ENCODE data around the gene SH3TC1.
A peak's percentile ranks its signal among the peaks of the same experiment; 100 is the strongest.

The SH3TC1 gene

GRCh38 chr4:8153441-8153840 lies 45.6 kb upstream of the SH3TC1 start:
- Histone ChIP-seq H3K4me1 (ENCODE audit: insufficient read depth, insufficient read length) (peaks cover 16% of the 10 kb centered on the region), H3K27me3 (ENCODE audit: insufficient read depth, insufficient read length) (peaks cover 28% of the 10 kb centered on the region), H3K9ac (ENCODE audit: insufficient read length, low read depth) (no peak overlapping the region), H3K36me3 (ENCODE audit: insufficient read depth, insufficient read length, low read length) (no peaks in the 10 kb centered on the region), H3K9me3 (ENCODE audit: insufficient read depth, low read length) (no peaks in the 10 kb centered on the region), H3K4me3 (ENCODE audit: insufficient read length, low read depth) (no peak overlapping the region)
- TF ChIP-seq ZNF274 (IDR thresholded peaks at IDR 0.05; ENCODE audit: low read depth, low read length) (no peak), SUZ12 (IDR thresholded peaks at IDR 0.05; ENCODE audit: extremely low read depth, insufficient read depth, insufficient read length) (no peak), YY1 (IDR thresholded peaks at IDR 0.05; ENCODE audit: insufficient read depth, insufficient read length) (no peak)
- no peak for DNase-seq (ENCODE audit: low read depth, low spot score)

DNA sequence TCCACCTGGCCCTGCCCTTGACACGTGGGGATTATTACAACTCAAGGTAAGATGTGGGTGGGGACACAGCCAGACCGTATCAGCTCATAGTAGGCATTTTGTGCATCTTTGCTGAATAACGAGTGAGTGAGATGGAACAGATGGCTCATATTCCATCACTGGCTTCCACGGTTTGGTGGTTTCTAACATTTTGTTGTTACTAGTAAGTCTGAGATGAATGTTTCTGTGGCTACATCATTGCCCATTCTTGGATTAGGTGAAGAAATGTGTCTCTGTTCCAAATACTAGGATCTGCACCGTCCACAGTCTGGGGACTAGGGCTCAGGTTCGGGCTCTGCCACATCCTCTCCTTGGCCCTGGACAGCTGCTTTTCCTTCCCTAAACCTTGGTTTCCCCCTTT lies 44.0 kb upstream of the SH3TC1 start:
- TF ChIP-seq SUZ12 (IDR thresholded peaks at IDR 0.05; ENCODE audit: extremely low read depth, insufficient read depth, insufficient read length) (no peak), ZNF274 (IDR thresholded peaks at IDR 0.05; ENCODE audit: low read depth, low read length) (no peak), YY1 (IDR thresholded peaks at IDR 0.05; ENCODE audit: insufficient read depth, insufficient read length) (no peak)
- Histone ChIP-seq H3K4me1 (ENCODE audit: insufficient read depth, insufficient read length) (peaks cover 18% of the 10 kb centered on the region), H3K36me3 (ENCODE audit: insufficient read depth, insufficient read length, low read length) (no peaks in the 10 kb centered on the region), H3K9me3 (ENCODE audit: insufficient read depth, low read length) (no peaks in the 10 kb centered on the region), H3K9ac (ENCODE audit: insufficient read length, low read depth) (no peak overlapping the region), H3K27me3 (ENCODE audit: insufficient read depth, insufficient read length) (peaks cover 42% of the 10 kb centered on the region), H3K4me3 (ENCODE audit: insufficient read length, low read depth) (no peak overlapping the region)
- DNase-seq (ENCODE audit: low read depth, low spot score) = no peak

DNA sequence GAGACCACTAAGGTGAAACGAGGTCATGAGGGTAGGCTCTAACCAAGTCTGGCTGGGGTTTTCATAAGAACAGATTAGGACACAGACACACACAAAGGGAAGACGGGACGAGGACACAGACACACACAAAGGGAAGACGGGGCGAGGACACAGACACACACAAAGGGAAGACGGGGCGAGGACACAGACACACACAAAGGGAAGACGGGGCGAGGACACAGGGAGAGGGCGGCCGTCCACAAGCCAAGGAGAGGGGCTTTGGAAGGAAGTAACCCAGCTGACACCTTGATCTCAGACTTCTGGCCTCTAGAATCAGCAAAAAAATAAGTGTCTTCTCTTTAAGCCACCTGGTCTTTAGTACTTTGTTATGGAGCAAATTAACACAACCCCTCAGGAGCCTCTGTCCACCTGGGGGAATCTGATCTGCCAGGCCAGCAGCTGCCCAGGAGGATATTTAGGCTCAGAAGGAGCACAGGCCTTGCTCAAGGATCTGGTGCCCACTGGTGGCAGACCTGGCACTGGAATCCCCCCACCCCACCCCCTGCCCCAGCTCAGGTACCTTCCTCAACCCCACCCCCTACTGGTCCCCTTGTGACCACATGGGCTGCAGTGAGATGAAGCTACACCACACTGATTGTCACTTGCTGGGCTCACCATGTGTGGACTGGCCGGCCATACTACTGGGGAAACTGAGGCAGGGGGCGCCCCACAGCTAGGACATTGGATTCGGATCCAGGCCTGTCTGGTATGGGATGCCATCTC lies 43.2 kb upstream of the SH3TC1 start:
- H3K4me1 ChIP-seq (ENCODE audit: insufficient read depth, insufficient read length) = peaks cover 10% of the 10 kb centered on the region
- TF ChIP-seq ZNF274 (IDR thresholded peaks at IDR 0.05; ENCODE audit: low read depth, low read length) (no peak), SUZ12 (IDR thresholded peaks at IDR 0.05; ENCODE audit: extremely low read depth, insufficient read depth, insufficient read length) (no peak), YY1 (IDR thresholded peaks at IDR 0.05; ENCODE audit: insufficient read depth, insufficient read length) (no peak)
- no peak overlapping the region for H3K9ac ChIP-seq (ENCODE audit: insufficient read length, low read depth)
- H3K27me3 ChIP-seq (ENCODE audit: insufficient read depth, insufficient read length) = peaks cover 50% of the 10 kb centered on the region
- H3K4me3 ChIP-seq (ENCODE audit: insufficient read length, low read depth) = no peak overlapping the region
- no peaks in the 10 kb centered on the region for H3K9me3 ChIP-seq (ENCODE audit: insufficient read depth, low read length)
- no peaks in the 10 kb centered on the region for H3K36me3 ChIP-seq (ENCODE audit: insufficient read depth, insufficient read length, low read length)
- DNase-seq (ENCODE audit: low read depth, low spot score) = no peak

- DNase-seq (ENCODE audit: low read depth, low spot score) = no peak
- H3K9me3 ChIP-seq (ENCODE audit: insufficient read depth, low read length) = no peaks in the 10 kb centered on the region
- H3K9ac ChIP-seq (ENCODE audit: insufficient read length, low read depth) = no peak overlapping the region
- no peaks in the 10 kb centered on the region for H3K36me3 ChIP-seq (ENCODE audit: insufficient read depth, insufficient read length, low read length)
- H3K27me3 ChIP-seq (ENCODE audit: insufficient read depth, insufficient read length) = peaks cover 57% of the 10 kb centered on the region
- no peak for TF ChIP-seq ZNF274 (IDR thresholded peaks at IDR 0.05; ENCODE audit: low read depth, low read length)
- no peak for TF ChIP-seq SUZ12 (IDR thresholded peaks at IDR 0.05; ENCODE audit: extremely low read depth, insufficient read depth, insufficient read length)
- TF ChIP-seq YY1 (IDR thresholded peaks at IDR 0.05; ENCODE audit: insufficient read depth, insufficient read length) = no peak
- H3K4me1 ChIP-seq (ENCODE audit: insufficient read depth, insufficient read length) = peaks cover 7% of the 10 kb centered on the region
- no peak overlapping the region for H3K4me3 ChIP-seq (ENCODE audit: insufficient read length, low read depth)
Measured at GRCh38 chr4:8156617-8157016, 42.5 kb upstream of the SH3TC1 start.

DNA sequence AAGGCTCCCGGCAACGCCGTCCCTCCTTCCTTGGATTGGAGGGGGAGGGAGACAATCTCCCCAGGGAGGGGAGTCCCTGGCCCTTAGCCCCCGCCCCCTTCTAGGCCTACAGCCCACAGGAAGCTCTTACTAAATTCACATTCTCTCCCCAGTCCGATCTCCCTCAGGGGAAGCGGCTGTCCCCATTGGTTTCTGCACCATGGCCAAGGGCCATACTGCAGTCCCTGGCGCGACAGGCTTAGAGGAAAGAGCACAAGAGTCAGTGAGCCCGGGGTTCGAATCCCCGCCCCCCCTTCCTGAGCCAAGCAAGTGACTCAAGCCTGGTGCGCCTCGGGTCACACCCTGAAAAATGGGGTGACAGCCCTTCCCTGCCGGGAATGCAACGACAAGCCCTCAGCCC lies 41.6 kb upstream of the SH3TC1 start:
- H3K9me3 ChIP-seq (ENCODE audit: insufficient read depth, low read length) = no peaks in the 10 kb centered on the region
- DNase-seq (ENCODE audit: low read depth, low spot score) = no peak
- H3K4me1 ChIP-seq (ENCODE audit: insufficient read depth, insufficient read length) = peaks cover 7% of the 10 kb centered on the region
- TF ChIP-seq YY1 (IDR thresholded peaks at IDR 0.05; ENCODE audit: insufficient read depth, insufficient read length) (no peak), SUZ12 (IDR thresholded peaks at IDR 0.05; ENCODE audit: extremely low read depth, insufficient read depth, insufficient read length) (peak; percentile 2)
- H3K9ac ChIP-seq (ENCODE audit: insufficient read length, low read depth) = no peak overlapping the region
- H3K4me3 ChIP-seq (ENCODE audit: insufficient read length, low read depth) = peak overlapping the region; percentile 61
- H3K27me3 ChIP-seq (ENCODE audit: insufficient read depth, insufficient read length) = peaks cover 64% of the 10 kb centered on the region
- no peaks in the 10 kb centered on the region for H3K36me3 ChIP-seq (ENCODE audit: insufficient read depth, insufficient read length, low read length)

- Histone ChIP-seq H3K27me3 (ENCODE audit: insufficient read depth, insufficient read length) (peaks cover 64% of the 10 kb centered on the region), H3K36me3 (ENCODE audit: insufficient read depth, insufficient read length, low read length) (no peaks in the 10 kb centered on the region), H3K9ac (ENCODE audit: insufficient read length, low read depth) (peak overlapping the region; percentile 71), H3K9me3 (ENCODE audit: insufficient read depth, low read length) (no peaks in the 10 kb centered on the region), H3K4me3 (ENCODE audit: insufficient read length, low read depth) (peak overlapping the region; percentile 61), H3K4me1 (ENCODE audit: insufficient read depth, insufficient read length) (peaks cover 7% of the 10 kb centered on the region)
- TF ChIP-seq SUZ12 (IDR thresholded peaks at IDR 0.05; ENCODE audit: extremely low read depth, insufficient read depth, insufficient read length) (no peak), YY1 (IDR thresholded peaks at IDR 0.05; ENCODE audit: insufficient read depth, insufficient read length) (no peak), ZNF274 (IDR thresholded peaks at IDR 0.05; ENCODE audit: low read depth, low read length) (no peak)
- no peak for DNase-seq (ENCODE audit: low read depth, low spot score)
Measured at GRCh38 chr4:8157944-8158709, 41.0 kb upstream of the SH3TC1 start.

All from NT2/D1 (cell line).